ENCODE data around the gene JARID2. TPM values are rescaled to one million over a fixed set of nuclear protein-coding genes. Genes with fewer than 3 reads are reported as not detected.

JARID2 gene
- total and polyA plus RNA-seq, 2 of the 13 experiments (the other 11 are each of a cell fraction or from before 2014, with no cell fraction given), result 7.5 to 10.3 TPM

- TF ChIP-seq, protein P1, sequence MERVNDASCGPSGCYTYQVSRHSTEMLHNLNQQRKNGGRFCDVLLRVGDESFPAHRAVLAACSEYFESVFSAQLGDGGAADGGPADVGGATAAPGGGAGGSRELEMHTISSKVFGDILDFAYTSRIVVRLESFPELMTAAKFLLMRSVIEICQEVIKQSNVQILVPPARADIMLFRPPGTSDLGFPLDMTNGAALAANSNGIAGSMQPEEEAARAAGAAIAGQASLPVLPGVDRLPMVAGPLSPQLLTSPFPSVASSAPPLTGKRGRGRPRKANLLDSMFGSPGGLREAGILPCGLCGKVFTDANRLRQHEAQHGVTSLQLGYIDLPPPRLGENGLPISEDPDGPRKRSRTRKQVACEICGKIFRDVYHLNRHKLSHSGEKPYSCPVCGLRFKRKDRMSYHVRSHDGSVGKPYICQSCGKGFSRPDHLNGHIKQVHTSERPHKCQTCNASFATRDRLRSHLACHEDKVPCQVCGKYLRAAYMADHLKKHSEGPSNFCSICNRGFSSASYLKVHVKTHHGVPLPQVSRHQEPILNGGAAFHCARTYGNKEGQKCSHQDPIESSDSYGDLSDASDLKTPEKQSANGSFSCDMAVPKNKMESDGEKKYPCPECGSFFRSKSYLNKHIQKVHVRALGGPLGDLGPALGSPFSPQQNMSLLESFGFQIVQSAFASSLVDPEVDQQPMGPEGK (CRISPR knock-in tag; IDR thresholded peaks at IDR 0.05), result peak; percentile 54
- no peak for TF ChIP-seq PBX3 (CRISPR knock-in tag; IDR thresholded peaks at IDR 0.05; ENCODE audit: borderline replicate concordance)
- TF ChIP-seq STAG1 (CRISPR knock-in tag; IDR thresholded peaks at IDR 0.05), result no peak
- peak; percentile 38; the same call in 1 of the 2 replicates for TF ChIP-seq HOXA3 (CRISPR knock-in tag; IDR thresholded peaks at IDR 0.05)
- no peak for TF ChIP-seq TCF7 (IDR thresholded peaks at IDR 0.05; ENCODE audit: low read depth)
- TF ChIP-seq YEATS4 (CRISPR knock-in tag; IDR thresholded peaks at IDR 0.05; ENCODE audit: borderline replicate concordance), result no peak
- 0 out of 2 replicates have a peak, but pooled peaks have one; percentile 21 for TF ChIP-seq ZNF34 (CRISPR knock-in tag; IDR thresholded peaks at IDR 0.05; ENCODE audit: borderline replicate concordance)
- peak; percentile 69 for TF ChIP-seq FOXO1 (CRISPR knock-in tag; IDR thresholded peaks at IDR 0.05)
- TF ChIP-seq SOX5 (CRISPR knock-in tag; IDR thresholded peaks at IDR 0.05; ENCODE audit: borderline replicate concordance), result peak; percentile 80
- TF ChIP-seq NFRKB (IDR thresholded peaks at IDR 0.05), result no peak
- no peak for TF ChIP-seq AKAP8 (CRISPR knock-in tag; IDR thresholded peaks at IDR 0.05)
Observed at GRCh38 chr6:15430931-15431405, 185.1 kb downstream of the JARID2 start (continued).

All from HepG2 (cell line).